GM19025 (cell line): ENCODE data around the gene ZNF30.
"Not testable (repeated sequence)": the region's sequence is repeated elsewhere in the genome, so short reads cannot be mapped to it uniquely, and the experiment has no call there.

Experiments used
- ATAC-seq: cut with Tn5 transposase; IDR thresholded peaks from one replicate; pipeline ENCODE4 v1.9.1; 2021; ENCODE audit warnings: mild to moderate bottlenecking, low read depth, moderate library complexity; ENCODE audit not compliant: unreplicated experiment

Gene ZNF30

DNA sequence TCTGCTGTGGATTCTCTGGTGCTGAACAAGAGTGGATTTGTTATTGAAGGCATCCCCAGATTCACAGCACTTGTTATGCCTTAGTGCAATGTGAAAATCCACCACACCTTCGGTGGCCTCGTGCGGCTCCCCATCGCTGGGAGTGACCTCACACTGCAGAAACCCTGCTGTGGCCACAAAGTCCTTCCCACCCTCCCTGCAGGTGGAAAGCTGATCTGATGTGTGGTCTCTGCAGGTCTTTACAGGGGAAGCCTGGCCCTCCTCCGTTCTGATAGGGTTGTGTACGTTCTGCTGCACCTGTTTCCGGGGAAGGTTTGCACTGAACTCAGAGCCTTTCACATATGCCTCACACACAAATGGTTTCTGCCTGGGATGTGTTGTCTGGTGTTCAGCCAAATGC is 32.3 kb downstream of the ZNF30 start:
- ATAC-seq, result no peak

DNA sequence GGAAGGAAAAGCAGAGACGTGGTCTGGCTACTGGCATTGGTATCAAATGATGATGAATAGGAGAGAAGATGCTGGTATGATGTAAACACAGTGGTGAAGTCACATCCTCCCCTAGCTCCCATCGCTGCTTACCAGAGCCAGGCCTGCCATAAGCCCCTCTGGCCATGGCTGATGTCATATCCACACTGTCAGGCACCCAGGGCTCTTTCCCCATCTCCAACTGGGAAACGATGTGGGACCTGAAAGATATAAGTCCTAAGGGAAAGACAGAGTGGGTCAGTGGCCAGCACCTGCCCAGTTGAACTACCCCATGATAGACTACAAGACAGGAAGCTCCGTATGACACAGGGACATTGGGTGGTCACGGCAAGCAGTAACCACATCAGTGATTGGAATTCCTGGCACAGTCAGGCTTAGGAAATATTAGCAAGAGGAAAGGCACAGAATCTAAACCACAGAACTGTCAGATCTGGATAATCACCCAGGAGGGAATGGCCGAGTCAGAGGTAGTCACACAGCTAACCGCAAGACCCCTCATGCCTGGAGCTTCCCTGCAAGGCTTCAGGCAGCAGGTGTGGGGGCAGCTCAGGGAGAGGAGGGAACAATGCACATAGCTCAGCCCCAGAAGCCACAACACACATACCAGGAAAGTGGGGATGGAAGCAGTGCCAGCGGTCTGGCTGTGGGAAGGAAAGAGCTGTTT is 33.6 kb downstream of the ZNF30 start:
- no peak for ATAC-seq

DNA sequence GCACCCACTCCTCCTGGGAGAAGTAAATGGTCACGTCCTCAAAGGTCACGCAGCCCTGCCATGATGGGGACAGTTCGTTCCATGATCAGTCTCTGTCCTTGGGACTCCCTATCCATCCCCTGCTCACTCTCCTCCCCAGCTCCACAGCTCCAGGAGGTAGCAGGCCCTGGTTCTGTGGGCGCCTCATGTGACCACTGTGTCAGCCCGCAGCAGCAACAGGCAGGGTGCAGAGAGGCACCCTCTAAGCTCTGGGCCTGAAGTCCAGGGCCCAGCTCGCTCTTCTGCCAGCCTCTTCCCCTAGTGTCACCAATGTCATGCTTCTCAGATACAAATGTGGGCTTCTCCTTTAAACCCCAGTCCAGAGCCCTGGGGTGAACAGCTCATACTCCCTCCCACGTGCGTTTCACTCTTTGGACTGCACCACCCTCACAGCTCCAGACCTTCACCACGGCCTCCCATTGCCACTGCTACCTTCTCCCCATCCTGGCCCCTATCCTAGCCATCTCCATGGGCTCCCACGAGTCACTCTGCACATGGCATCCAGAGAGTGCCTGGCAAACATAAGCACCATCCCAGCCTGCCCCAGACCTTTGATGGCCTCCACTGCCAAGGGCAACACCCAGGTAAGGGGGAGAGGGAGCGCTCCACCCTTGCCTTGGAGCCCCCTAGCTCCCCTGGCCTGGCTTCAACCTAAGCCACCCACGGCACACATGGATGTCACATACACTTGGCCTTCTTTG is 34.4 kb downstream of the ZNF30 start:
- no peak for ATAC-seq

DNA sequence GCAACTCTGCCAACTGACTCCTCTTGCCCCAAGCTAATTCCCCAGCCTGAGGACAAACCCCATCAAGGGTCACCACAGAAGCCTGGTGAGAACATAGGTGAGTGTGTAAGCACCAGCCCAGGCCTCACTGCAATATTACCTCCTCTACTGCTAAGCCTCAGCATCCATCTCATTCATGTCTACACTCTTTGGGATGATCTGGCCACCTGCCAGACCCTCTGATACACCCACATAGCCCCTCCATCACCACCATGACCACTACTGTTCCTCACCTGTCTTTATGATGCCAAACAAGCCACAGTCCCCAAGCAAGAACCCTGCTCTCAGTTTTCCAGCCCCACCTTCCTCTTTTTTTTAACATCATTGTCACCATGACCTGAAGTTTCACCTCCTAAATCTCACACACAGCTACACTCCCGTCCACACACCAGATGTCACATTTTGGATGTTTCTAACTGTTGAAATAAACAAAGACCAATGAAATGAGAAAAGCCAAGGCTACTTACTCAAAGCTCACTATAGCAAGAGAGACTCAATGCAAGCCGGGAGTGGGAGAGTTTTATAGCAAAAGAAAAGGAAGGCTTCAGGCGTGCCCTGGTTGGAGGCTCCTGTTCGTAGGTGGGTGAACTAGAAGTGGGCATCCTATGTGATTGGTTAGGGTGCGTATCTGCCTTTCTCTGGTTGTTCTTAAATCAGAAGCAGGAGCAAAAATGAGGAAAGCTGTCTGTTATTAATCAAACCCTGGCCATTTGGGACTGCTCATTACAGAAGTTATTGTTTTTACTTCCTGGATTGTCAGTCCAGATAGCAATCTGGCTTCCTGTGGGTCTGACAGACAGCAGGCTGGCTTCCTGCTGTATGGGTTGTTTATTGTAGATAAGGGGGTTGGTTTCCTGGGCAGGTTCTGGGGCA is 35.3 kb downstream of the ZNF30 start:
- no peak for ATAC-seq

DNA sequence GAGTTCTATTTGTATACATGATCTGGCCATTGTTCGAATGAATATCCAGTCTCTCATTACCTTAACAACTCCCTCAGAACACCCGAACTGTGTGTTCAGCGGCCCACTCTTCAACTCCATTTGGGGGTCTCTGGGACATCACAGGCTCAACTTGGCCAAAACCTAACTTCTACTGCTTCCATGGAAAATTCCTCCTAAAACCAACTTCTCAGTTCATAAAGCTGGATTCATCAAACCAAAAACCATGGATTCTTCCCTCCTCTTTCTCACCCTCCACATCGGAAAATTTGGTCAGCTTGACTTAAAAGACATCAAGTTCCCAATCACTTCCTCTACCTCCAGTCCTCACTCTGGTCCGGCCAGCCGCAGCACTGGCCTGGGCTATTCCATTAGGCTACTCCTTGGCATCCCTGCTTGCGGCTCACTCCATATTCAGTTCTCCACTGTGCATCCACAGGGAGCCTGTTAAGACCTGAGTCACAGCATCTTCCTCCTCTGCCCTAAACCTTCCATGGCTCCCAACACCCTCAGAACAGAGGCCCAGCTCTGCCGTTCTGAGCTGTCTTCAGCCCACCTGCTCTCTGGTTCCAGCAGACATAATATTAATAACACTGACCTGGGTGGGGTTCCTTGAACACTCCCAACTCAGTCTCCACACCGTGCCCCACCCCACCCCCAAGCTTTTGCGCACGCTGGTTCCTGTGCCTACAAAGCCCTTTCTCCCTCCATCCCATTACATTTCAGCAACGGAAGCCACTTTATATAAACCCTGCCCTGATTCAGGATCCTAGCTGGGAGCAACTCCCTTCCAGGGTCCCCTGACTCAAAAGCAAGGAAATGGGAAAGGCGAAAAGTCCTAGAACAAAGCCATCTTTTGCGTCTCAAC is 36.2 kb downstream of the ZNF30 start:
- ATAC-seq, result no peak

DNA sequence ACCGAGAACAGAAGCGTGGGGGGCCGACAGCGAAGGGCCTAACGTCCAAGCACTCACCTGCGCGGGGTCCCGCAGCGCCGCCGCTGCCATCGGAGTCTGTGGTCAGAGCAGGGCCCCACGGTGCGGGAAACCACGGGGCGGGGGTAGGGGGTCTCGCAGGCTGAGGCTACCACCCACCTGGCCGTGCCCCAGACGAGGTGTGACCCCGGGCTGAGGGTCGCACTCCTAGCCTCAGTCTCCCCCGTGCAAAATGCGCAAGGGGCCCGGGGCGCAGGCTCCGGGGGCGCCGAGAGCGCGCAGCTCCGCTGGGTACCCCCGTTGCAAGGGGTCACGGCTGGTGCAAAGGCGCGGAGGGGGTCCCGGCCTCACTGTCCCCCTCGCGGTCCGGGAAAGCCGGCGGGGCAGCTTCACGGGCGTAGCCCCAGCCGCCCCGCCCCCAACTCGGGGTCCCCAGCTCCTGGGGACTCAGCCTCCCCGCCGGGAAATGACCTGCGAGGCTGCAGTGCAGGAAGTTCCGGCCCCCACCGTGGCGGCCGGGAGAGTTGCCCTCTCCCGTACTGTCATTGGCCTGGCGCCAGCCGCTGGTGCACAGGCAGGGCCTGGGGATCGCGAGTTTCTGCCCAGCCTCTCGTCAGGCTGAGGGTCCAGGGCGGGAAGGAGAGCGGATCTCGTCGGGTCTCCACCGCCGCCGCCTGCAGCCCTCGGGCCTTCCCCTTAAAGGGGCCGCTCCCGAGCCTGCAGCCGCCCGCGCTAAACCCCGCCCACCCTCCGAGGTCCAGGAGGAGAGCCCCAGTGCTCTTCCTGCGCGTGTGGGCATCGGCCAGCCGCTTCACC is 37.1 kb downstream of the ZNF30 start, which contains the start of gene ZNF792:
TSS of gene ZNF792 (minus strand) at position 657 of the 834 bp plus-strand sequence. CDS start at position 90, 567 bp downstream.
- ATAC-seq, result peak; percentile 80

DNA sequence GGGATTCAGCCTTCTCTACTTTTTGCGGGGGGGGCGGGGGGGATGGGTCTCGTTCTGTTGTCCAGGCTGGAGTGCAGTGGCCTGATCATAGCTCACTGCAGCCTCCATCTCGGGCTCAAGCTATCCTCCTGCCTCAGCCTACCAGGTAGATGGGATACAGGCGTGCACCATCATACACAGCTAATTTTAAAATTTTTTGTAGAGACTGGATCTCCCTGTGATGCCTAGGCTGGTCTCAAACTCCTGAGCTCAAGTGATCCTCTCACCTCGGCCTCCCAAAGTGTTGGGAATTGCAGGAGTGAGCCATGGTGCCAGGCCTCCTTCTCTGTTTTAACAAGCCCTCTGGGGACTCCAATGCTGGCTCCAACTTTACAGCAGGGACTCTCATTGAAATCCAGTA is 37.9 kb downstream of the ZNF30 start:
- ATAC-seq, result no peak

DNA sequence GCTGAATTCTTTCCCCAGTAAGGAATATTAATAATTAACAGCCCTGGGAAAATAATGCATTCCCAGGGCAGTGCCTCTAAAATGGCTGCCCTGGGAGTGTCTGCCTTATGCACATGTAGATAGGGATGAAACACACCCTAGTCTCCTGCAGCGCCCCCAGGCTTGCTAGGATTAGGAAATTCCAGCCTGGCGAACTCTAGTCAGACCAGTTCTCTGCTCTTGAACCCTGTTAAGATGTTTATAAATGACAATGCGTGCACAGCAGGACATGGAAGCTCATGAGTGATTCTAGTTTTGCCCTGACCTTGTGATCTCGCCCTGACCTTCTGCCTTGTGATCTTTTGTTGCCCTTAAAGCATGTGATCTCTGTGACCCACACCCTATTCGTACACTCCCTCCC is 38.8 kb downstream of the ZNF30 start:
- not testable (repeated sequence) for ATAC-seq

DNA sequence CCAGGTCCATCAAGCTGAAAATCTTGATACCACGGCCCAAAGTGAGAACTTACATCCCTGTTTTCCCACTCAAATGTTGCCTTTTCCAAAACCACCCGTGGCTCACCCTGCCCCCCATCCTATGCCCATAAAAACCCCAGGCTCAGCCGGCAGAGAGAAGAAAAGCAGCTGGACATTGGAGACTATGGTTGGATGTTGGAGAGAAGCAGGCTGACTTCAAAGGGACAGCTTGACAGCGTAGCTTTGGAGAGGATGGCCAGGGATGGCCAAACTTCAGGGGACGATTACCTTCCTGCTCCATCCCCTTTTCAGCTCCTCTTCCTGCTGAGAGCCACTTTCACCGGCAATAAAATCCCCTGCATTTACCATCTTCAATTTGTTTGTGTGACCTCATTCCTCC is 40.8 kb downstream of the ZNF30 start:
- no peak for ATAC-seq

DNA sequence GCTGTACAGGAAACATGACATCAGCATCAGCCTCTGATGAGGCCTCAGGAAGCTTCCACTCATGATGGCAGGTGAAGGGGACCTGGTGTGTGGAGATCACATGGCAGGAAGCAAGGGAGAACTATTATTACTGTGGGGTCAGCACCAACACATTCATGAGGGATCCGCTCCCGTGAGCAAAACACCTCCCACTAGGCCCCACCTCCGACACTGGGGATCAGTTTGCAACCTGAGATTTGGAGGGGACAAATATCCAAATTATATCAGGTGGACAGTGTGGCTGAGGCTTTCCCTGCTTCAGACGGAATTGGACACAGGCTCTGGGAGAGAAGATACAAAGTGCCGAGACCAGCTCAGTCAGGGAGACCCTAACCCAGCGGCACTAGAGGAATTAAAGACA is 43.0 kb downstream of the ZNF30 start:
- ATAC-seq, result no peak

DNA sequence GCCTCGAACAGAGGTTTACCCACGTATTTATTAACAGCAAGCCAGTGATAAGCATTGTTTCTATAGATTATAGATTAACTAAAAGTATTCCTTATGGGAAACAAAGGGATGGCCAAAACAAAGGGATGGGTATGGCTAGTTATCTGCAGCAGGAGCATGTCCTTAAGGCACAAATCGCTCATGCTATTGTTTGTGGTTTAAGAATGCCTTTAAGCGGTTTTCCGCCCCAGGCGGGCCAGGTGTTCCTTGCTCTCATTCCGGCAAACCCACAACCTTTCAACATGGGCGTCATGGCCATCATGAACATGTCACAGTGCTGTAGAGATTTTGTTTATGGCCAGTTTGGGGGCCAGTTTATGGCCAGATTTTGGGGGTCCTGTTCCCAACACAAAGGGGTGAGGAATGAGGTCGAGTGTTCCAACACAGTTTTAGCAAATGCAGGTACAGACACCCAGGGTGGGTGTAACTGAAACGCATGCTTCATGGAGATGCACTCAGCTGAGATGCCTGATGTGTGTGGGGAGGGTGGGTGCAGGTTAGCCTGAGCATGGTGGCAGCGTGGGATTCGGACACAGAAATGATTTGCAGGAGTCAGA is 43.6 kb downstream of the ZNF30 start:
- ATAC-seq, result not testable (repeated sequence)

DNA sequence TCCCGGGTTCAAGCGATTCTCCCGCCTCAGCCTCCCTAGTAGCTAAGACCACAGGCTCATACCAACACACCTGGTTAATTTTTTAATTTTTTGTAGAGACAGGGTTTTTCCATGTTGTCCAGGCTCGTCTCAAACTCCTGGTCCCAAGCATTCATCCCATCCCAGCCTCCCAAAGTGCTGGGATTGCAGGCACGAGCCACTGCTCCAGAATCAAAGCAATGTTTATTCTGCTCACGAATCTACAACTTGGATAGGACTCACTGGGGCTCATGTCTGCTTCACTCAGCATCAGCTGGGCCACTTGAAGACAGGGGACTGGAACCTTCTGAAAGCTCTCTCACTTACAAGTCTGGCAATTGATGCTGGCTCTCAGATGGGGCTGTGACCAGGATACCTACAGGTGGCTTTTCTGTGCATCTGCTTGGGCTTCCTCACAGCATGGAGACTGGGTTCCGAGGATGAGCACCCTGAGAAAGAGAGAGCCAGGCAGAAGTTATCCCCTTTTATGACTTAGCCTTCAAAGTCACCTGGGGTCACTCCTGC is 45.5 kb downstream of the ZNF30 start:
- ATAC-seq, result no peak

DNA sequence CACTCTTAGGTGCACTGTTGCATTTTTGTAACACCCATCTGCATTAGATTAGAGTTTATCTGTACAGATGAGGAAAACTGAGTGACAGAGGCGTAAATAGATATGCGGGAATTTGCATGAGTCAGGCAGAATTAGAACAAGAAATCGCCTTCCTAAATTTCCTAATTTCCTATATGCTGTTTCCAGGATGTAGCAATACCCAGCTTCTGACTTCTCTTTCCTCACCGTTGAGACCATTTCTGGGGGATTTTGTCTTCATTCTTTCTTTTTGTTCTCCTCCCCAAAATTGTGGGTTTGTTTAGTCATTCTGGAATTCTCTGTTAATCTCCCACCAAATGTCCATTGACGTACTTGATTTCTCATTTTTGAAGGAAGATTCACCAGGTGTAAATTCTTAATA is 47.9 kb downstream of the ZNF30 start:
- no peak for ATAC-seq

DNA sequence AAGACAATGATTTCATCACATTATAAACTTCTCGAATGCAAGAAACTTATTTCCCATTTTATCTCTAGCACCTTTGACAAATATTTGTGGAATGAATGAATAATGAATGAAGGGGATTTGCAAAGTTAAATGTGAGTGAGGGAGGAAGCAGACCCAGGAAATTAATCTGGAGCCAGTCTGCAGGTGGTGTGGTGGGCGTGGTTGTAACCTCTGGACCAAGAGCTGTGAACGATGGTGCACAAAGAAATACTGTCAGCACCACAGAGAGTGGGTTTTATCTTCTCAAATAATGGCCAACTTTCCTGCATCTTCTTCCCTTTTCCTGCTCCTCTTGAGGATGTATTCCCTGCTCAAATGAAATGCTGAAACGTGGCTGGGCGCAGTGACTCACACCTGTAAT is 48.4 kb downstream of the ZNF30 start:
- no peak for ATAC-seq

DNA sequence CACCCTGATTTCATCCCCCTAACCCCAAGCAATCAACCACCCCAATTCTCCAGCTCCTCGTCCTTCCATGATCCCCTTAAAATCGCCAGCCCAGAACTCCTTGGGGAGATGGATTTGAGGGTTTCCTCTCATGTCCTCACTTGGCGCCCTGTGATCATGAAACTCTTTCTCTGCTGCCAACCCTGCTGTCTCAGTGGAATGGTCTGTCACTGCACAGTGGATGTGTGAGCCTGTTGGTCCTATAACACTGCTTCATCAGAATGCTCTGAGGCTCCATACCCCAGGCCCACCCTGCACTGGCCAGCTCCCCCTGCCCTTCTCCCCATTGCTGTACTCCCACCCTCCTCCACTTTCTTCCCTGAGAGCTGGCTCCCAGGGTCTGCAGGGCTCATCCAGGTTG is 49.9 kb downstream of the ZNF30 start:
- no peak for ATAC-seq

DNA sequence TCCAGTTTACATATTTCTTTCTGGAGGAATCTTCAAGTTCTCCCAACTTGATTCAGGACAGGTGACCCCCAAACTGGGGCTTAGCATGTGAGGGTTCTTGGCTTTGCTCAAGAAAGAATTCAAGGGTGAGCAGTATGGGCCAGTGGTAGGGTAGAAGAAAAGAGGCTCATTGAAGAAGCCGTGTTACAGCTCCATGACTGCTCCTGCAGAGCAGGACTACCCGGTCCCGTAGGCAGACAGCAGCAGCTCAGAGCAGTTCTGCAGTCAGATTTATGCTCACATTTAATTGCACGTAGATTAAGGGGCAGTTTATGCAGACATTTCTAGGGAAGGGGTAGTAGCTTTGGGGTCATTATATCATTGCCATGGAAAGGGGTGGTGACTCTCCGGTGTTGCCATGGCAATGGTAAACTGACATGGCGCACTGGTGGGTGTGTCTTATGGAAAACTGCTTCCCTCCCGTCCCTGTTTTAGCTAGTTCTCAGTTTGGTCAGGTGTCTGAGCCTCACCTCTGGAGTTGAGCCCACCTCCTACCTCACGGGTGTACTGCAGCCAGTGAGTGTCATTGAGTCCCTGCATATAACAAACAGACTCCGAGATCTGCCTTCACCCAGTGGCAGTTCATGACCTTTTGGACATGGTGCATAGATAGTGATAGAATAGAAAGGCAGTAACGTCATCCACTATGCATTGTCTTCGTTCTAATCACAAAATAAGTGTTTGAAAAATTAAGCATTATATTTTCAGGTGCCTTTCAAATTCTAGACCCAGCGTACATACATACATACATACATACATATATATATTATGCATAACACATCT is 53.3 kb downstream of the ZNF30 start:
- ATAC-seq, result no peak

DNA sequence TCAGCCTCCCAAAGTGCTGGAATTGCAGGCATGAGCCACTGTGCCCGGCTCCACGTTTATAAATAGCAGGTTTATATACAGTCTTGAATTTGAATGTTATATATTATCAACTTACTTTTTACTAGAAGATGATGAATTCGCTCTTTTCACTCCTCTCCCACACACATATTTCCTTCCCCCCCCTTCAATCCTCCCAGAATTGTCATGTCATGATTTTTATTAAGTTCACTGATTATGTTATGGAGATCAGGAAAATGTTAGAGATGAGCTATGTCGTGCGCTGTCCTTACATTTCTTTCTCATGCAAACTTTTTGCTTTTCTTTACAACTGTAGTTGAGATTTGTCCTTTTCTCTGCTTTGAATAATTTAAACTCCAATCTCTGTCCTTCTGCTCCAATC is 55.6 kb downstream of the ZNF30 start:
- no peak for ATAC-seq

DNA sequence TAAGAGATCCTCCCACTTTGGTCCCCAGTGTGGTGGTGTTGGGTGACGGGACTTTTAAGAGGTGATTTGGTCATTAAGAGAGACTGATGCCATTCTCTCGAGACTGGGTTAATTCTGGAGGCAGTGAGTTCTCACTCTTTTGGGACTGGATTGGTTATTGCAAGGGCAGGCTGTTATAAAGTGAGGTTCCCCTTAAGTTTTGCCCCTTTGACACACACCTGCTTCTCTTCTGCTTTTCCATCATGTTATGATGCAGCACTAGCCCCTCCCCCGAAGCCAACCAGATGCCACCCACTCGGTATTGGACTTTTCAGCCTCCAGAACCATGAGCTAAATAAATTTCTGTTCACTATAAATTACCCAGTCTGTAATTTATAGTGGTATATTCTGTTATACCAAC is 57.1 kb downstream of the ZNF30 start:
- no peak for ATAC-seq
